ENCODE data around the gene NUP58.
A peak's percentile ranks its signal among the peaks of the same experiment; 100 is the strongest.

The NUP58 gene

GRCh38 chr13:25301347-25302113 is at the start of gene NUP58:
NUP58 (plus strand) TSS chr13:25301625; CDS start chr13:25301774, 149 bp downstream.
- DNase-seq = peak; percentile 95

- peak; percentile 27 to 40 for DNase-seq
These were observed 49.2 kb upstream of the NUP58 start for GRCh38 chr13:25252225-25252624.

GRCh38 chr13:25252752-25253151 is 48.7 kb upstream of the NUP58 start:
- DNase-seq = no peak

- DNase-seq = no peak
These were observed 47.7 kb upstream of the NUP58 start for GRCh38 chr13:25253702-25254101.

GRCh38 chr13:25262261-25262660 is 39.2 kb upstream of the NUP58 start:
- DNase-seq = no peak

- DNase-seq = no peak
These were observed 34.7 kb upstream of the NUP58 start for GRCh38 chr13:25266706-25267105.

GRCh38 chr13:25267715-25268114 is 33.7 kb upstream of the NUP58 start:
- DNase-seq = peak; percentile 35 to 43

GRCh38 chr13:25268561-25268960 is 32.9 kb upstream of the NUP58 start:
- no peak for DNase-seq

GRCh38 chr13:25276748-25277147 is 24.7 kb upstream of the NUP58 start:
- DNase-seq = no peak

GRCh38 chr13:25280396-25280795 is 21.0 kb upstream of the NUP58 start:
- peak; percentile 21 to 31 for DNase-seq

- DNase-seq = no peak
These were observed 20.1 kb upstream of the NUP58 start for GRCh38 chr13:25281193-25281934.

GRCh38 chr13:25281935-25282332 is 19.5 kb upstream of the NUP58 start:
- DNase-seq = no peak

GRCh38 chr13:25286308-25286968 is 15.0 kb upstream of the NUP58 start:
- DNase-seq = peak; percentile 52 to 66

- DNase-seq = peak; percentile 86 to 90
These were observed 14.2 kb upstream of the NUP58 start, which contains the start of gene MTMR6 for GRCh38 chr13:25286969-25287961. MTMR6 (minus strand) TSS chr13:25287488; CDS start chr13:25287247, 241 bp downstream.

GRCh38 chr13:25288966-25289365 is 12.5 kb upstream of the NUP58 start:
- DNase-seq = peak; percentile 42 to 51

GRCh38 chr13:25291691-25292090 is 9.7 kb upstream of the NUP58 start:
- DNase-seq = no peak

- DNase-seq = peak; percentile 57 to 62
These were observed 9.1 kb upstream of the NUP58 start for GRCh38 chr13:25292301-25292700.

- no peak for DNase-seq
These were observed 6.2 kb upstream of the NUP58 start for GRCh38 chr13:25295228-25295627.

GRCh38 chr13:25295701-25296100 is 5.7 kb upstream of the NUP58 start:
- DNase-seq = no peak

- DNase-seq = no peak
These were observed 521 bp upstream of the NUP58 start for GRCh38 chr13:25300861-25301346.

- no peak for DNase-seq
These were observed 696 bp downstream of the NUP58 start for GRCh38 chr13:25302121-25302520.
